GM18868 (cell line): ENCODE data around the gene EIF5A.

Source experiments
- ATAC-seq: cut with Tn5 transposase; IDR thresholded peaks from one replicate; pipeline ENCODE4 v1.9.1; 2021; ENCODE audit warnings: mild to moderate bottlenecking, moderate library complexity; ENCODE audit not compliant: unreplicated experiment

Gene EIF5A

GRCh38 chr17:7312432-7313087 is 5.1 kb downstream of the EIF5A start:
- ATAC-seq = no peak

GRCh38 chr17:7313088-7313889 is 5.9 kb downstream of the EIF5A start:
- ATAC-seq = no peak

- no peak for ATAC-seq
Observed at GRCh38 chr17:7313890-7314718, 6.7 kb downstream of the EIF5A start.

- peak; percentile 71 for ATAC-seq
Observed at GRCh38 chr17:7314719-7315569, 7.5 kb downstream of the EIF5A start, which contains the start of gene GPS2. TSS of gene GPS2 (minus strand) at chr17:7315360. CDS start at chr17:7315052, 308 bp downstream.

GRCh38 chr17:7315570-7316235 is 8.3 kb downstream of the EIF5A start:
- ATAC-seq = no peak

GRCh38 chr17:7317161-7317803 is 9.9 kb downstream of the EIF5A start:
- no peak for ATAC-seq

GRCh38 chr17:7318121-7318860 is 10.9 kb downstream of the EIF5A start:
- ATAC-seq = no peak

- no peak for ATAC-seq
Observed at GRCh38 chr17:7321466-7321865, 14.0 kb downstream of the EIF5A start.

GRCh38 chr17:7322520-7323194 is 15.2 kb downstream of the EIF5A start:
- ATAC-seq = no peak

GRCh38 chr17:7323731-7324437 is 16.5 kb downstream of the EIF5A start:
- no peak for ATAC-seq

- ATAC-seq = no peak
Observed at GRCh38 chr17:7324438-7324779, 17.0 kb downstream of the EIF5A start.

- ATAC-seq = no peak
Observed at GRCh38 chr17:7325031-7325528, 17.7 kb downstream of the EIF5A start.

GRCh38 chr17:7326186-7326585 is 18.8 kb downstream of the EIF5A start:
- ATAC-seq = no peak

- ATAC-seq = no peak
Observed at GRCh38 chr17:7327056-7327455, 19.6 kb downstream of the EIF5A start.

- no peak for ATAC-seq
Observed at GRCh38 chr17:7327501-7327900, 20.1 kb downstream of the EIF5A start.

GRCh38 chr17:7328009-7328408 is 20.6 kb downstream of the EIF5A start:
- ATAC-seq = no peak

GRCh38 chr17:7328840-7329373 is 21.5 kb downstream of the EIF5A start, which contains the start of gene NEURL4:
TSS of gene NEURL4 (minus strand) at chr17:7329335. CDS start at chr17:7329312, 23 bp downstream.
- ATAC-seq = peak; percentile 6
